ENCODE results near the gene RASSF3.

DNA sequence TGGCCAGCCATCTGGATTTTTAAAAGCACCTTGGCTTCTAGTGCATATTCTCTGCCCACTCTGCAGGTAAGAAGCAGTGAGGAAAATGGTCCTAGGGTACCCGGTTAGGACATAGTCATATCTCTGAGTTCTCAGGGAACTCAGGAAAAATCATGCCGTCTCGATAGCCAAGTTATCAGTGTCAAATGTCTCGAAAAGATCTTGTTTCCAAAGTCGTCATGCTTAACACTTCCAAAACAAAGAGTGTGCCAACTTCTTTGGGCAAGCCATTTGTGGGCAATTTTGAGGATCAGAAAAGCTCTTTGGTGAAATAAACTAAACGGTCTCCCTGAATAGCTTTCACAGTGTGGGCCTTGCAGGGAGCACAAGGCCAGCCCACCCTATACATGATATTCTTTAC, 39.2 kb downstream of the RASSF3 start:
- TF ChIP-seq, protein P1, sequence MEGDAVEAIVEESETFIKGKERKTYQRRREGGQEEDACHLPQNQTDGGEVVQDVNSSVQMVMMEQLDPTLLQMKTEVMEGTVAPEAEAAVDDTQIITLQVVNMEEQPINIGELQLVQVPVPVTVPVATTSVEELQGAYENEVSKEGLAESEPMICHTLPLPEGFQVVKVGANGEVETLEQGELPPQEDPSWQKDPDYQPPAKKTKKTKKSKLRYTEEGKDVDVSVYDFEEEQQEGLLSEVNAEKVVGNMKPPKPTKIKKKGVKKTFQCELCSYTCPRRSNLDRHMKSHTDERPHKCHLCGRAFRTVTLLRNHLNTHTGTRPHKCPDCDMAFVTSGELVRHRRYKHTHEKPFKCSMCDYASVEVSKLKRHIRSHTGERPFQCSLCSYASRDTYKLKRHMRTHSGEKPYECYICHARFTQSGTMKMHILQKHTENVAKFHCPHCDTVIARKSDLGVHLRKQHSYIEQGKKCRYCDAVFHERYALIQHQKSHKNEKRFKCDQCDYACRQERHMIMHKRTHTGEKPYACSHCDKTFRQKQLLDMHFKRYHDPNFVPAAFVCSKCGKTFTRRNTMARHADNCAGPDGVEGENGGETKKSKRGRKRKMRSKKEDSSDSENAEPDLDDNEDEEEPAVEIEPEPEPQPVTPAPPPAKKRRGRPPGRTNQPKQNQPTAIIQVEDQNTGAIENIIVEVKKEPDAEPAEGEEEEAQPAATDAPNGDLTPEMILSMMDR (IDR thresholded peaks at IDR 0.05) = no peak
- no peak for TF ChIP-seq POLR2A (IDR thresholded peaks at IDR 0.05)

Data from heart left ventricle (tissue), 13 donors.